OCI-M2 (cell line): ENCODE data around the gene PITRM1.

ENCODE experiments used
- DNase-seq: peaks from one replicate; lab custom pipeline; 2025; ENCODE audit not compliant: unreplicated experiment; lab: John Stamatoyannopoulos, UW

PITRM1 gene

GRCh38 chr10:3103646-3104045 lies 68.9 kb downstream of the PITRM1 start:
- DNase-seq, result no peak

- no peak for DNase-seq
Measured at GRCh38 chr10:3102720-3103427, 69.7 kb downstream of the PITRM1 start.

- no peak for DNase-seq
Measured at GRCh38 chr10:3100856-3101640, 71.5 kb downstream of the PITRM1 start.

GRCh38 chr10:3100093-3100792 lies 72.3 kb downstream of the PITRM1 start:
- DNase-seq, result no peak

- no peak for DNase-seq
Measured at GRCh38 chr10:3099291-3100092, 73.1 kb downstream of the PITRM1 start.

GRCh38 chr10:3098689-3099088 lies 73.9 kb downstream of the PITRM1 start:
- no peak for DNase-seq

GRCh38 chr10:3097160-3097559 lies 75.4 kb downstream of the PITRM1 start:
- no peak for DNase-seq

GRCh38 chr10:3096149-3096548 lies 76.4 kb downstream of the PITRM1 start:
- no peak for DNase-seq

GRCh38 chr10:3095373-3096139 lies 77.0 kb downstream of the PITRM1 start:
- DNase-seq, result peak; percentile 22

GRCh38 chr10:3094609-3095036 lies 78.0 kb downstream of the PITRM1 start:
- no peak for DNase-seq

GRCh38 chr10:3093996-3094395 lies 78.6 kb downstream of the PITRM1 start:
- DNase-seq, result no peak

- no peak for DNase-seq
Measured at GRCh38 chr10:3091921-3092320, 80.7 kb downstream of the PITRM1 start.

GRCh38 chr10:3090914-3091787 lies 81.4 kb downstream of the PITRM1 start:
- DNase-seq, result no peak

GRCh38 chr10:3090388-3090787 lies 82.2 kb downstream of the PITRM1 start:
- no peak for DNase-seq
